Heart left ventricle (tissue), 16 donors: Measurements from ENCODE around the gene MBD3L2. TPM values are rescaled to one million over a fixed set of nuclear protein-coding genes. Genes with fewer than 3 reads are reported as not detected.

Experiments
- ATAC-seq, 4 donors: fragments of 200-7000 bp; cut with Tn5 transposase; one replicate each; pipeline ENCODE4 v1.9.1; 2020 to 2022; ENCODE audit warnings: moderate library complexity in 4 of 4, mild to moderate bottlenecking in 3 of 4, moderate number of reproducible peaks in 1 of 4
- DNase-seq, 5 donors: peaks; one replicate each; pipeline ENCODE4 v3.0.0-alpha.2; 2020
- H3K27ac ChIP-seq, 12 donors: fragments of 200-600 bp; sonication (generic) in 4 of 12; one replicate each; pipeline versions ENCODE4 v1.5.0 to v1.8.0; 2016 to 2022; ENCODE audit warnings: mild to moderate bottlenecking in 2 of 12
- H3K27me3 ChIP-seq, 9 donors: fragments of 200-600 bp; sonication (generic) in 2 of 9; one replicate each; pipeline versions ENCODE4 v1.5.1 to v1.8.0; 2016 to 2022; ENCODE audit warnings: mild to moderate bottlenecking in 3 of 9
- H3K36me3 ChIP-seq, 9 donors: fragments of 200-600 bp; sonication (generic) in 2 of 9; one replicate each; pipeline versions ENCODE4 v1.5.0 to v1.8.0; 2018 to 2022; ENCODE audit warnings: mild to moderate bottlenecking in 2 of 9
- H3K4me1 ChIP-seq, 12 donors: fragments of 200-600 bp; sonication (generic) in 4 of 12; one replicate each; pipeline versions ENCODE4 v1.5.0 to v1.8.0; 2016 to 2022; ENCODE audit warnings: mild to moderate bottlenecking in 3 of 12
- H3K4me3 ChIP-seq, 12 donors: fragments of 200-600 bp; sonication (generic) in 4 of 12; one replicate each; pipeline versions ENCODE4 v1.5.0 to v1.8.0; 2017 to 2022; ENCODE audit warnings: mild to moderate bottlenecking in 9 of 12, moderate library complexity in 4 of 12
- H3K9me3 ChIP-seq, 12 donors: fragments of 200-600 bp; sonication (generic) in 4 of 12; one replicate each; pipeline versions ENCODE4 v1.5.0 to v1.8.0; 2016 to 2022; ENCODE audit warnings: mild to moderate bottlenecking in 1 of 12
- POLR2A ChIP-seq, 2 donors: fragments of 450-650 bp; IDR thresholded peaks; one replicate each; pipeline ENCODE4 v1.6.1; 2017; ENCODE audit warnings: antibody characterized with exemption in 2 of 2, mild to moderate bottlenecking in 2 of 2, moderate library complexity in 2 of 2
- WGBS, 4 donors: extraction: QIAGEN DNeasy Blood & Tissue Kit in 2 of 4; methylation state at CpG; one replicate each; pipeline versions ENCODE4 v1.1.5 to v1.1.7; 2013 to 2018; 5-methylcytosine and 5-hydroxymethylcytosine counted together
- intact Hi-C, 10 donors: fragments of 100-400 bp; cut with DNase I; formaldehyde crosslinking; loops; one replicate each; pipeline versions ENCODE4 v1.11.1 to v1.14.2; 2022
- polyA plus RNA-seq, 2 donors: library from polyadenylated mRNA; stranded (reverse); fragments of 200-250 nt; gene quantifications; one replicate each; pipeline ENCODE4 v1.2.3, GENCODE V29; 2013
- total RNA-seq, 9 donors: library from RNA; depleted of rRNA in 2 of 9; stranded (reverse); fragments of >200 nt in 2 of 9; fragmentation: NEBNext Ultra II Directional in 3 of 9; extraction: Animal tissue kit (Norgen Biotek cat#: 25700) in 3 of 9; gene quantifications; one replicate each; pipeline versions ENCODE4 v1.1.0 to v1.2.4, GENCODE V29; 2016 to 2023
- TF ChIP-seq, protein P1 (sequence below), 12 donors: fragments of 200-600 bp; sonication (generic) in 4 of 12; IDR thresholded peaks; one replicate each; pipeline versions ENCODE4 v1.5.0 to v1.8.0; 2018 to 2022; ENCODE audit warnings: antibody characterized with exemption in 12 of 12, mild to moderate bottlenecking in 5 of 12
- donor health status: ischemic (EF 13 %, LVEDD 7.1; RV severe dilation, severe dysfunction).
- donor health status: healthy with polysubstance abuse.
- donor health status: DM: no; HTN: yes; CAD: no.
- donor health status: DM: no; HTN: no; CAD: no.
- donor health status: ischemic (EF 25% LVEDD 6.9; RV normal size, moderate dysfunction).
- donor health status: ischemic (EF 25% LVEDD 5.7; RV mildly dilated, moderate dysfunction).
- donor health status: healthy.
- donor health status: DM: yes; HTN: yes; CAD: no.
- donor health status: ischemic (EF 35%, LVEDD 5.7; RV mildly dilated, moderate dysfunction).
- donor health status: nonischemic (EF 11% LVEDD 7.7; RV severe dilation, severe dysfunction).
- donor health status: DM: yes; HTN: yes; CAD: no.
- donor health status: PGD.
- donor health status: ischemic (EF 29% LVEDD 5.4; RV normal size, mild dysfunction).
- donor health status: nonischemic (EF 23%, LVEDD 6.1; RV moderate dilation, normal function).

Gene MBD3L2
- total and polyA plus RNA-seq, 11 donors = not detected

DNA sequence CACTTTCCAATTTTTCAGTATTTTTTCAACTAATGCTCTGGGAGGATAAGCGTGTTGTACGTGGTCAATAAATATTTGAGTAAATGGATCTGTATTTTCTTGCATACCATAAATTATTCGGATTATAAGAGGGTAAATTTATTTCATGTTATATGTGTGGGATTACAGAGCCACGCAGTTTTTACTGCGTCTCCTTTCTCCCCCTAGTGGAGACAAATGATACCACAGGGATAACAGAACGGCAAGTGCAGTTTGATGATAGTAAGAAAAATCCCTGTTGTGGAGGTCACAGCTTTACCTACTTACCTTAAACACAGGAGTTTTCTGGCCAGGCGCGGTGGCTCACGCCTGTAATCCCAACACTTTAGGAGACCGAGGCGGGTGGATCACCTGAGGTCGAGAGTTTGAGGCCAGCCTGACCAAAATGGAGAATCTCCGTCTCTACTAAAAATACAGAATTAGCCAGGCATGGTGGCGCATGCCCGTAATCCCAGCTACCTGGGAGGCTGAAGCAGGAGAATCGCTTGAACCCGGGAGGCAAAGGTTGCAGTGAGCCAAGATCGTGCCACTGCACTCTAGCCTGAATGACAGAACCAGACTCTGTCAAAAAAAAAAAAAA lies 44.7 kb upstream of the MBD3L2 start:
- H3K4me3 ChIP-seq = no peak overlapping the region
- intact Hi-C loops = no loop called here
- ATAC-seq (no peak), DNase-seq (no peak)
- WGBS, 4 donors = 55 to 90% (median 71%) methylated on average over 18 of the region's 18 CpGs
- no peak for TF ChIP-seq POLR2A (IDR thresholded peaks at IDR 0.05)
- TF ChIP-seq, protein P1, sequence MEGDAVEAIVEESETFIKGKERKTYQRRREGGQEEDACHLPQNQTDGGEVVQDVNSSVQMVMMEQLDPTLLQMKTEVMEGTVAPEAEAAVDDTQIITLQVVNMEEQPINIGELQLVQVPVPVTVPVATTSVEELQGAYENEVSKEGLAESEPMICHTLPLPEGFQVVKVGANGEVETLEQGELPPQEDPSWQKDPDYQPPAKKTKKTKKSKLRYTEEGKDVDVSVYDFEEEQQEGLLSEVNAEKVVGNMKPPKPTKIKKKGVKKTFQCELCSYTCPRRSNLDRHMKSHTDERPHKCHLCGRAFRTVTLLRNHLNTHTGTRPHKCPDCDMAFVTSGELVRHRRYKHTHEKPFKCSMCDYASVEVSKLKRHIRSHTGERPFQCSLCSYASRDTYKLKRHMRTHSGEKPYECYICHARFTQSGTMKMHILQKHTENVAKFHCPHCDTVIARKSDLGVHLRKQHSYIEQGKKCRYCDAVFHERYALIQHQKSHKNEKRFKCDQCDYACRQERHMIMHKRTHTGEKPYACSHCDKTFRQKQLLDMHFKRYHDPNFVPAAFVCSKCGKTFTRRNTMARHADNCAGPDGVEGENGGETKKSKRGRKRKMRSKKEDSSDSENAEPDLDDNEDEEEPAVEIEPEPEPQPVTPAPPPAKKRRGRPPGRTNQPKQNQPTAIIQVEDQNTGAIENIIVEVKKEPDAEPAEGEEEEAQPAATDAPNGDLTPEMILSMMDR (IDR thresholded peaks at IDR 0.05) = peak in 10 of 12 donors; percentile 48 to 89 (median 64)
- H3K9me3 ChIP-seq = no peaks in the 10 kb centered on the region
- peaks cover 0 to 12% (median 0%) of the 10 kb centered on the region in 9 donors for H3K27me3 ChIP-seq
- peaks cover 0 to 24% (median 0%) of the 10 kb centered on the region in 12 donors for H3K4me1 ChIP-seq
- H3K27ac ChIP-seq = no peak overlapping the region
- H3K36me3 ChIP-seq = no peaks in the 10 kb centered on the region

DNA sequence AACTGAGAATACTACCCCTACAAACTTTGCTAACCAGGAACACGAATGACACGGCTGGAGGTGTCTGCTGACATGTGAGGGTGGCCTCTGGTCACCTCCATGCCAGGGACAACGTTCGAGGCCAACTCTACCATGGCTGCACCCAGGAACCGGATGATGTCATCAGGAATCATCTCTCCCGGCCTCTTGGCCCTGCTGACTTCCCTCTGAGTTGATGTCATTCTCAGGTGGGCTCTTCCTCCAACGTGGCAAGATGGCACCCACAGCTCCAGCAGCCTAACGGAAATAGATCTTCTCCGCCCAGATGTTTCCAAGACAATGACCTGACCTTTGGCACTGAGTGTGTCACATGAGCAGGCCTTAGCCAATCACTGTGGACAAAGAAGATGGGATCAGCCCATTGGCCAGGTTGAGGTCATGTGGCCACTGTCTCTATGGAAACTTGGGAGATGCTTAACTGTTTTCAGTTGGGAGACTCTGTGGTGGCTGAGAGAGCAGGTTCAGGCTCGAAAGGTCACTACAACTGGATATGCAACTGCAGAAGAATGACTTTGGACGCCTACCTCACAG lies 42.9 kb upstream of the MBD3L2 start:
- no peaks in the 10 kb centered on the region for H3K9me3 ChIP-seq
- peaks cover 0 to 12% (median 0%) of the 10 kb centered on the region in 9 donors for H3K27me3 ChIP-seq
- H3K36me3 ChIP-seq = no peaks in the 10 kb centered on the region
- no peak for TF ChIP-seq POLR2A (IDR thresholded peaks at IDR 0.05)
- TF ChIP-seq, protein P1 (IDR thresholded peaks at IDR 0.05) = no peak
- DNase-seq = no peak
- 66 to 81% (median 78%) methylated on average over 7 to 11 of the region's 11 CpGs for WGBS, 4 donors
- peaks cover 0 to 10% (median 0%) of the 10 kb centered on the region in 12 donors for H3K4me1 ChIP-seq
- intact Hi-C loops = no loop called here
- ATAC-seq = no peak
- H3K4me3 ChIP-seq = no peak overlapping the region
- no peak overlapping the region for H3K27ac ChIP-seq

DNA sequence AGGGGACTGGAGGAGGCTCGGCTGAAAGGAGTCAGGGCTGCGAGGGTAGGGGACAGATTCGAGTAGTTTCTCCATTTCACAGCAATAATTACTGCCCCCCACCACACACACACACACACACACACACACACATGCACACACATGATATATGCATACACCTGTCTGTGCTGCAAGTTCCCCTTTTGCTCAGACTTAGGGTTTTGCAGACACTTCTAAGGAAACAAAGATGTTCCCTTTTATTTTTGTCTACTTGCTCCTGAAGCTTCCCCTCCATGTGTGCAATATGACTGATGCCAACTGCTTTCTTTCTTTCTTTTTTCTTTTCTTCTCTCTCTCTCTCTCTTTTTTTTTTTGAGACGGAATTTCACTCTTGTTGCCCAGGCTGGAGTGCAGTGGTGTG lies 41.3 kb upstream of the MBD3L2 start:
- ATAC-seq = no peak
- Histone ChIP-seq H3K36me3 (no peaks in the 10 kb centered on the region), H3K9me3 (no peaks in the 10 kb centered on the region), H3K27ac (no peak overlapping the region), H3K4me3 (no peak overlapping the region), H3K27me3 (peaks cover 0 to under 1% (median 0%) of the 10 kb centered on the region in 9 donors), H3K4me1 (peaks cover 0 to 7% (median 0%) of the 10 kb centered on the region in 12 donors)
- intact Hi-C loops = no loop called here
- TF ChIP-seq, protein P1 (IDR thresholded peaks at IDR 0.05) = no peak
- TF ChIP-seq POLR2A (IDR thresholded peaks at IDR 0.05) = no peak
- 47 to 66% (median 65%) methylated on average over 4 of the region's 4 CpGs for WGBS, 4 donors
- DNase-seq = no peak

DNA sequence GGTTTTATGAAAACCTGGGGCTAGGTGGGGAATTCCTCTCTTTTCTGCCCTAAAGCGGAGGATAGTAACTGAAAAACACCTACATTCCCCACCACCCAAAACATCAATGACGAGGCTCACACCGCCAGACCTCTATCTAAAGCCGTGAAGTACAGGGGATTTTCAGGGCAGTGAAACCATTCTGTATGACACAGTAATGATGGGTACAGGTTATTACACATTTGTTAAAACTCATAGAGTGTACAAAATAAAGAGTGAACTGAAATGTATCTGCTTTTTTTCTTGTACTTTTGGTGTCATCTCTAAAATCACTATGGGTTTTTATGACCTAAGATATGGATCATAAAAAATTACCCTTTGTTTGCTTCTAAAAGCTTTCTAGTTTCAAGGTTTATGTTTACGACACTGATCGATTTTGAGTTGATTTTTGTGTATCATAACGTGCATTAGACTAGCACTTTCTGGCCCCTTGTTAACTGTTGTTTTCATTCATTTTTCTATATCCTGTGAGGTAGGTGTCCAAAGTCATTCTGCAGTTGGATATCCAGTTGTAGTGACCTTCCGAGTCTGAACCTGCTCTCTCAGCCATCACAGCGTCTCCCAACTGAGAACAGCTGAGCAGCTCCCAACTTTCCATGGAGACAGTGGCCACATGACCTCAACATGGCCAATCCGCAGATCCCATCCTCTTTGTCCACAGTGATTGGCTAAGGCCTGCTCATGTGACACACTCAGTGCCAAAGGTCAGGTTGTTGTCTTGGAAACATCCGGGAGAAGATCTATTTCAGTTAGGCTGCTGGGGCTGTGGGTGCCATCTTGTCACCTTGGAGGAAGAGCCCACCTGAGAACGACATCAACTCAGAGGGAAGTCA lies 38.2 kb upstream of the MBD3L2 start:
- H3K4me3 ChIP-seq = no peak overlapping the region
- DNase-seq = no peak
- H3K9me3 ChIP-seq = peaks cover 0 to 5% (median 0%) of the 10 kb centered on the region in 12 donors
- no peaks in the 10 kb centered on the region for H3K36me3 ChIP-seq
- TF ChIP-seq, protein P1 (IDR thresholded peaks at IDR 0.05) = no peak
- no peak for TF ChIP-seq POLR2A (IDR thresholded peaks at IDR 0.05)
- WGBS, 4 donors = 78 to 87% (median 85%) methylated on average over 12 of the region's 12 CpGs
- H3K27ac ChIP-seq = no peak overlapping the region
- peaks cover 0 to 17% (median 0%) of the 10 kb centered on the region in 12 donors for H3K4me1 ChIP-seq
- peaks cover 0 to 6% (median 0%) of the 10 kb centered on the region in 9 donors for H3K27me3 ChIP-seq
- ATAC-seq = no peak
- intact Hi-C loops = no loop called here
